Fibroblast of the conjunctiva (primary cell): Measurements from ENCODE around the gene AGRN.
"Not testable (repeated sequence)": the region's sequence is repeated elsewhere in the genome, so short reads cannot be mapped to it uniquely, and the experiment has no call there.

Experiments used
- DNase-seq: peaks from one replicate; pipeline ENCODE4 v3.0.0-alpha.2; 2010; ENCODE audit warnings: low read depth

Gene AGRN

GRCh38 chr1:1001057-1001783, 18.7 kb upstream of the AGRN start:
- no peak for DNase-seq

- no peak for DNase-seq
Observed at GRCh38 chr1:1003618-1004419, 16.1 kb upstream of the AGRN start.

GRCh38 chr1:1004420-1004779, 15.5 kb upstream of the AGRN start:
- no peak for DNase-seq

GRCh38 chr1:1004780-1005697, 14.9 kb upstream of the AGRN start:
- DNase-seq: no peak

DNA sequence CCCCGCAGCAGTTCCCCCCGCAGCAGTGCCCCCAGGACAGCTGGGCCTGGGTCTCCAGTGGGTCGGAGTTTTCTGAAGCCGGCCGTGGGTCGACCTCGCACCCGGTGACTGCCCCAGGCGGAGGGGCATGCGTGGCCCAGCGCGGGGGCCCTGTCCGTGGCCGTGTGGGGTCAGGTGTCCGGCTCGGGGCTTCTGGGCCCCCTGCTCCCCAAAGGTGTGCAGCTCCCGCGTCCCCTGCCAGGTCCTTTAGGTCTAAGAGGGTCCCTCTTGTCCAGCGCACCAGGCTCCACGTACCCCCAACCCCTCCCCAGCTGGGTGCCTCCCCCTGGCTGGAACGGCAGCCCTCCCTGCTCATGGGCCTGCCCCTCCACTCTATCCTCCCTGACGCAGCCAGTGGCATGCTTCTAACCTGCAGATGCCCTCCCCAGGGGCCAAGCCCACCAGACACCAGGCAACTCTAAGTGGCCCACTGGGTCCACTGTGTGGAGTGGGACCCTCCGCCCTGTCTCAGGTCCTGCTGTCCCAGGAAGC, 14.1 kb upstream of the AGRN start:
- DNase-seq: no peak

DNA sequence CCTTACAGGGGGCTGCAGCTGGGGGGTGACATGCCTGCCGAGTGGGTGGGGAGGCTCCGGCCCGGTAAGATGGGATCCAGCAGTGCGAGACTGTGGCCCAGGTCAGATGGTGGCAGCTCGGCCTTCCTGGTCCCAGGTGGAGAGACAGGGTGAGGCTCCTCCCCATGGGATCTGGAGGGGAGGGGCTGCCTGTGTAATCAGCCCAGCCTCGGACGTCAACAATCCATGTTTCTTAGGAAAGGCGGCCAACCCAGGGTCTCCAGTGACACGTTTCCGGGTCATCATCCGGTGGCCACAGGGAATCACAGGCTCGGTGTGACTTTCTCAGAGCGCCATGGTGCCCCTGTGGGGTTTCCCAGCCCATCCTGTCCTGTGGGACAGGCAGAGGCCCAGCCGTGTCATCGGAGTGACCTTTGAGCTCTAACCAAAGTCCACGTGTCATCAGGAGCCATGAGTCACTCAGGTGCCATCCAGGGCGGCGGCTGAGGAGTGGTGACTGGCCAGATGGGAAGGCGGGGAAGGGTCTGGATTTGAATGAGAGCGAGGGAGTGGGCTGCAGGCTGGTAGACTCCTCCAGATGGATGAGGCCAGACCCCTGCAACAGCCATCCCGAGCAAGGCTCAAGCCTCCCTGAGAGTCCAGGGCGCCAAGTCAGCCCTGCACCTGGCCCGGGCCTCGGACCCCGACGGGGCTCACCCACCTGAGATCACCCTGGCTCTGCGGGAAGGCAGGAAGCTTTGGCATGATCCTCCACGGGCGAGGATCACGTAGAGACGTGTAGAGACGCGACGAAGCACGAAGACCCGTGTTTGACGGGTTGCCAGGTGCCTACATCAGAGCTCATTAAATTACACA, 13.4 kb upstream of the AGRN start:
- DNase-seq: no peak

DNA sequence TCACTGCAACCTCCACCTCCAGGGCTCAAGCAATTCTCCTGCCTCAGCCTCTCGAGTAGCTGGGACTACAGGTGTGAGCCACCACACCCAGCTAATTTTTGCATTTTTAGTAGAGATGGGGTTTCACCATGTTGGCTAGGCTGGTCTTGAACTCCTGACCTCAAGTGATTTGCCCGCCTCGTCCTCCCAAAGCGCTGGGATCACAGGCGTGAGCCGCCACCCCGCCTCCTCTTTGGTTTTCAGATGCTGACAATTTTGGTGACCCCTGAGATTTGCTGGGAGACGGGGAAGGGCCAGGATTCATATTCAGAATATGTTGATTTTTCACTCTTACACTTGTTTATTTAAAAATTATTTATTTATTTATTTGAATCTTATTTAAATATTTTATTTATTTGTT, 9.8 kb upstream of the AGRN start:
- not testable (repeated sequence) for DNase-seq

DNA sequence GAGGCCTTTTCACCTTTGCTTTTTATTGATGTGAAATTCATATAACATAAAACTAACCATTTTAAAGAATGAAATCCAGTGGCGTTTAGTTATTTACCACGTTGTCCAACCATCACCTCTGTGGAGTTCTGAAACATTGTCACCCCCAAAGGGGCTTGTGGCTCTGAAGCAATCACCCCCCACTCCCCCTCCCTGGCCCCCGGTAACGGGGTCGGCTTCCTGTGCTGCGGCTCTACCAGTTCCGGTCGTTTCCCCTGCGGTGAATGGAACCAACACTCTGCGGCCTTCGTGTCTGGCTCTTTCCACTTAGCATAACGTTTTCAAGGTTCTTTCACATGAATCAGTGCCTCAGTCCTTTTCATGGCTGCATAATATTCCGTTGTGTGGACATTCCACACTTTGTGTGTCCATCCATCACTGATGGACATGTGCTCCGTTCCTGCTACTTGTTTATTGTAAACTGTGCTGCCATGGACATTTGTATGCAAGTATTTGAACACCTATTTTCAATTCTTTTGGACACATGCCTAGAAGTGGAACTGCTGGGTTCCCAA, 8.4 kb upstream of the AGRN start:
- DNase-seq: no peak

DNA sequence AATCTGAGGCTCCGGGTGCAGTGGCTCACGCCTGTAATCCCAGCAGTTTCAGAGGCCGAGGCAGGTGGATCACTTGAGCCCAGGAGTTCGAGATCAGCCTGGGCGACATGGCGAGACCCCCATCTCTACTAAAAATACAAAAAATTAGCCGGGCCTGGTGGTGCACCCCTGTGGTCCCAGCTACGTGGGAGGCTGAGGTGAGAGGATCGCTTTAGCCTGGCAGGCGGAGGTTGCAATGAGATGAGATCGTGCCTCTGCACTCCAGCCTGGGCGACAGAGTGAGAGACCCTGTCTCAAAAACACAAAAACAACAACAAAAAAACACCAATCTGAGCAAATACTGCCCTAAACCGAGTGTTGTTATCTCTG, 7.2 kb upstream of the AGRN start:
- not testable (repeated sequence) for DNase-seq

- peak; percentile 68 for DNase-seq
Observed at GRCh38 chr1:1013105-1013921, 6.6 kb upstream of the AGRN start, which contains the start of gene ISG15. TSS of gene ISG15 (plus strand) at chr1:1013497. CDS start at chr1:1013574, 77 bp downstream.

- DNase-seq: no peak
Observed at GRCh38 chr1:1013922-1014648, 5.8 kb upstream of the AGRN start.

GRCh38 chr1:1014799-1015681, 4.9 kb upstream of the AGRN start:
- no peak for DNase-seq

- not testable (repeated sequence) for DNase-seq
Observed at GRCh38 chr1:1017397-1018320, 2.3 kb upstream of the AGRN start.

DNA sequence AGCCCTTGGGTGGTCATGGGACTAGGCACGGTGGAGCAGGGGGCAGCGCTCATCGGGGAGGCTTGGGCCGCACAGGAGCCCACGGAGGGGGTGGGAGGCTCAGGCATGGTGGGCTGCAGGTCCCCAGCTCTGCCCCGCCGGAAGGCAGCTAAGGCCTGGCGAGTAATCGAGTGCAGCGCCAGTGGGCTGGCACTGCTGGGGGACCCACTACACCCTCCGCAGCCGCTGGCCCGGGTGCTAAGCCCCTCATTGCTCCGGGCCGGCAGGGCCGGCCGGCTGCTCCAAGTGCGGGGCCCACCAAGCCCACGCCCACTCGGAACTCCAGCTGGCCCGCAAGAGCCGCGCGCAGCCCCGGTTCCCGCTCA, 1.6 kb upstream of the AGRN start:
- DNase-seq: not testable (repeated sequence)

- DNase-seq: peak; percentile 57
Observed at GRCh38 chr1:1019122-1019999, 559 bp upstream of the AGRN start.

DNA sequence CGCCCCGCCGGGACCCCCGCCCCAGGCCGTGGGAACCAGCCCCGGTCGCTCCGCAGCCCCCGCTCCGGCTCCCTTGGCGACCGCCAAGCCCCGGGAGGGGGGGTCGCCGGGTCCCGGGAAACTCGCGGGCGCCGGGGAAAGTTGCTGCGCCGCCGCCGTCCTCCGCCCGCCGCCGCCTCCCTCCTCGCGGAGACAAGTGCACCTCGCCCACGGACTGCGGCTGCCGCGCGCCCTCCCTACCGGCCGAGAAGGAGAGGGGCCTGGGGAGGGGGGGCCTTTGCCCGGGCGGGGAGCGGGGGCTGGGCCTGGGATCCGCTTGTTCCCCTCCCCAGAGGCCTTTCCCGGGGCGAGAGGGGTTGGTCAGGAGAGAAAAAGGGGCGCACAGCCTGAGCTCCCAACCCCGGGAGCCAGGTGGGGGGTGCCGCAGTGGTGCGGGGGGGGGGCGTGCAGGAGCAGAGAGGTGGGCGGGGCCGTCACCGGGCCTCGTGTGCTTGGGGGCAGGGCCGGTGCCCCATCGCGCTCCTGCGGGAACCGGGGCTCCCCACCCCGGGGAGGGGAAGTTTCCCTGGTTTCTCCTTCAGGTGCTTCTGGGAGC, 592 bp downstream of the AGRN start:
- no peak for DNase-seq
